Activated naive CD4-positive, alpha-beta T cell treated with anti-CD3 and anti-CD28 coated beads, Interleukin-2, amount 10 ng/mL, durations not matched to agents 7 days and 5 days (primary cell): ENCODE measurements around the gene CACNA2D2.
A peak's percentile ranks its signal among the peaks of the same experiment; 100 is the strongest.

Source experiments
- CTCF ChIA-PET: fragments of 350-600 bp; sonication (Branson Sonifier 250); formaldehyde crosslinking; loops from one replicate; lab custom pipeline; 2021; ENCODE audit warnings: antibody characterized with exemption; lab: Charles Lee
- DNase-seq: peaks from one replicate; pipeline ENCODE4 v3.0.0-alpha.2; 2020
- H3K27ac Mint-ChIP-seq: one replicate; pipeline ENCODE4 v1.8.0; 2021; ENCODE audit warnings: mild to moderate bottlenecking, moderate library complexity, mixed read lengths
- H3K27me3 Mint-ChIP-seq: one replicate; pipeline ENCODE4 v1.8.0; 2021; ENCODE audit warnings: mild to moderate bottlenecking, mixed read lengths
- H3K36me3 Mint-ChIP-seq: one replicate; pipeline ENCODE4 v1.8.0; 2021; ENCODE audit warnings: mixed read lengths
- H3K4me1 Mint-ChIP-seq: one replicate; pipeline ENCODE4 v1.8.0; 2021; ENCODE audit warnings: mixed read lengths
- H3K4me3 Mint-ChIP-seq: one replicate; pipeline ENCODE4 v1.8.0; 2021; ENCODE audit warnings: mild to moderate bottlenecking, moderate library complexity, mixed read lengths
- H3K9me3 Mint-ChIP-seq: one replicate; pipeline ENCODE4 v1.8.0; 2021; ENCODE audit warnings: mixed read lengths

The CACNA2D2 gene

DNA sequence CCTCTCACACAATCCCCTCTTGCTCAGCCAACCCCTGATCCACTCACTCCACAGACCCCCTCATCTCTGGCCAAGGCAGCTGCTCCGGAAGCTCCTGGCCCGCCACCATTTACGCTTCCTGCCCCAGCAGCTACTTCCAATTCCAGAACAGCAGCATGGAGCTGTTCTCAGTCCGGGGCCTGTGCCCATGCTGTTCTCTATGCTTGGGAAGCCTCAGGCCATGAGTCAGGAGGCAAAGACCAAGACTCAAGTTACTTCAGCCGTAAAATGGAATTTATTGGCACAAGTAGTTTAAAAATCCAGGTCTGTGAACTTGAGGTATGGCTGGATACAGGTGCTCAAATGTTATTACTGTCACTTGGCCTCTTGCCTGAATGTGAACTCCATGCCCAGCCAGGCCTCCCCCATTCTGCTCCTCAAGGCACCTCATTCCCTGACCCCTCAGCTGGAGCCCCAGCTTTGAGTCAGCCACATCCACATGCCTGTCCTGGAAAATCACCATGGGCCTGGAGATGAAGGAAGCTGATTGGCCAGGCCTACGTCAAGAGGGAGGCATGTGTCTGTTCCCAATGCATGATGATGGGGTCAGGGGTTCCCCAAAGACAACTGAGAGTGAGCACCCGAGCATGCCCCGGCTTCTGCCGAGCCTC is 31.4 kb upstream of the CACNA2D2 start:
- Mint-ChIP-seq H3K36me3 (no peaks in the 10 kb centered on the region), H3K27me3 (peaks cover 88% of the 10 kb centered on the region), H3K27ac (no peak overlapping the region), H3K4me1 (no peaks in the 10 kb centered on the region), H3K4me3 (no peak overlapping the region), H3K9me3 (no peaks in the 10 kb centered on the region)
- DNase-seq, result no peak
- CTCF ChIA-PET, result interaction anchor here (1.0 to 1.2 kb wide), 2 partner anchors 9 to 12 kb away, joined by 3 read pairs; no protein-coding TSS in a partner anchor

DNA sequence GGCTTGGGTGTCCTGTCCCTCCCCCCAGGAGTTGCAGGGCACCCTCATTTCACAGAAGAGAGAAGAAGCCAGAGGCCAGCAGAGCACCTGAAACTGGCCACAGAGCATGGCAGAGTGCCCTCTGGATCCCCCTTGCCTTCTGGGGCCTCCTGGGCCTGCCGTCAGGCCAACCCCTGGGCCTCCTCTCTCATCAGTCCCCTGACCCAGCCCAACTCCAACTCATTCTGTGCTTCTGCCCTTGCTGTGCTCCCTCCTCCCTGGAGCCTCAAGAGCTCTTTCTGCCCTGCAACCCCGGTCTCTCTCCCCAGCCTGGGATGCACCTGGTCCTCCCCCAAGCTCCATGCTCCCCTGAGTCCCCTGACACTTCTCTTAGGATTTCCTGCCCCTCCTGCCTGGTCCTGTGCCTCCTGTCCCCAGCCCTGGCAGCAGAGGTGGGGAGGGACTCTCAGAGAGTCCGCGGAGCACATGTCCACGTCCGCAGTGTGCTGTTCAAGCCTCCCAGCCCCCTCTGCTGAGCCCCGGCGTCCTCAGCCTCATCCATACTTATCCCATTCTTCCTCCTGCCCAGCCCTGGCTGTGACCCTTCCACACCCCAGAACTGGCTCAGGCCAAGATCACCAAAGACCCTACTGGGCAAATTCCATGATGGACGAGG is 30.5 kb upstream of the CACNA2D2 start:
- Mint-ChIP-seq H3K4me1 (no peaks in the 10 kb centered on the region), H3K4me3 (no peak overlapping the region), H3K9me3 (no peaks in the 10 kb centered on the region), H3K27ac (no peak overlapping the region), H3K36me3 (no peaks in the 10 kb centered on the region), H3K27me3 (peaks cover 87% of the 10 kb centered on the region)
- CTCF ChIA-PET, result interaction anchor here (1.0 to 1.2 kb wide), 2 partner anchors 9 to 12 kb away, joined by 3 read pairs; no protein-coding TSS in a partner anchor
- no peak for DNase-seq

DNA sequence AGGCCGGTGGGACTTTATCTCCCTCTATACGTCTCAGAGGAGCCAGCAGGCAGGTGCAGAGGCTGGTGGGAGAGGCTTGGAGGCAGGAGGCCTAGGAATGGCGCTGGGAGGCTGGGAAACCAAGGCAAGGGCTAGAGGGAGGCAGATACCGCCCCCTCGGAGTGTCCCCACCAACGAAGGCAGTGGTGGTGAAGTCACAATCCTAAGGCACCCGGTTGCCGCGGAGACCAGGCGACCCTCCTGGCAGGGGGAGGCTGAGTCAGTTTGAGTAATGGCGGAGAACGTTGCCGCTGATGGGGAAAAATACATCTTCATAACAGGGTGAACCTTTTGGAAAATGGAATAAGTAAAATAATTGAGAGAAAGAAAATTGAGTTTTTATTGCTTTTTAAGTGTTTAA is 29.9 kb upstream of the CACNA2D2 start:
- Mint-ChIP-seq H3K36me3 (no peaks in the 10 kb centered on the region), H3K4me1 (no peaks in the 10 kb centered on the region), H3K9me3 (no peaks in the 10 kb centered on the region), H3K27me3 (peaks cover 86% of the 10 kb centered on the region), H3K4me3 (no peak overlapping the region), H3K27ac (no peak overlapping the region)
- DNase-seq, result no peak
- CTCF ChIA-PET, result no interaction called here

- Mint-ChIP-seq H3K27me3 (peaks cover 75% of the 10 kb centered on the region), H3K4me1 (no peaks in the 10 kb centered on the region), H3K36me3 (no peaks in the 10 kb centered on the region), H3K4me3 (no peak overlapping the region), H3K27ac (no peak overlapping the region), H3K9me3 (no peaks in the 10 kb centered on the region)
- CTCF ChIA-PET, result interaction anchor here (0.6 to 0.9 kb wide), 2 partner anchors 11 to 167 kb away, joined by 3 read pairs; no protein-coding TSS in a partner anchor
- no peak for DNase-seq
Observed at GRCh38 chr3:50532062-50532705, 28.8 kb upstream of the CACNA2D2 start.

GRCh38 chr3:50531201-50531600 is 27.8 kb upstream of the CACNA2D2 start:
- Mint-ChIP-seq H3K27me3 (peaks cover 68% of the 10 kb centered on the region), H3K36me3 (no peaks in the 10 kb centered on the region), H3K4me1 (no peaks in the 10 kb centered on the region), H3K9me3 (no peaks in the 10 kb centered on the region), H3K4me3 (no peak overlapping the region), H3K27ac (no peak overlapping the region)
- no peak for DNase-seq
- CTCF ChIA-PET, result interaction anchor here (0.9 kb wide), 1 partner anchor 12 kb away, joined by 3 read pairs; no protein-coding TSS in a partner anchor

DNA sequence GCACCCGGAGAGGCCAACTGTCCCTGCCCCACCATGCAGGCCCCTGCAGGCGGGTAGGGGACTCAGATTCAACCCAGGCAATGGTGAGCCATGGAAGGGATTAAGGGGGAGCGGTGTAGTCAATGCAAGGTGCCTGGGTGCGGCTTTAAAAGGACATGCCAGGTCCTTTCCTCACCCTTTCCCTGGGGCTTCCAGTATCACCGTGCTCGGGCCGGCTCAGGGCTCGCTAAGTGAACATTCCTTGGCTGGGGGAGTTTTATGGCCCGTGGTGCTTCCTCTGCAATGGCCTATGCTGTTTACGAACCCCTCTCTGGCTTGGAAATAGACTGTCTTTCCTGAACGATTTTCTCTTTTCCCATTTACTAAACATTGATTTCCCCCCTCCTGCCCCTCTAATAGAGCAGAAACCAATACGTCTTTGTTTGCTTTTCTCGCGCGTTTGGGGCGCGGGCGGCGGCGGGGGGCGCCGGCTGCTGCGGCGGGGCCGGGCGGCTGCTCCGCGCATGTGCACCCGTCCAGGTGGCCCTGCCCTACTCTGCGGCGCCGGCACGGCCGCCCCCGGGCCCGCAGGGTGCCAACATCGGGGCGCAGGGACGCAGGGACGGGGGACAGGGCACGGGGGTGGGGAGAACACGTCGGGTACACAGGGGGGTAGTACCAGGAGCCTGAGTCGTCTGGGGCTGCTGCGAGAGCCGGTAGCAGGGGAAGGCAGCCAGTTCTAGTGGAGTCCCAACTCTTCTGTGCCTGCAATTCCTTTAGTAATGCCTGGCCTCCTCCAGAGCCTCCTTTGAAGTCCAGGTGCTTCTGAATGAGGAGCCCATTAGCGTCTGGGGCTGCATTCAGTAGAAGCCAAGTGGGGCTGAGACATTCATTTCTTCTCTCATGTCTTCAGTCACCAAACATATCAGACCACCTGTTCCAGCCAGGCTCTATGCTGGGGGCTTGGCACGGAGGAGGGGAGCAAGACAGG is 26.9 kb upstream of the CACNA2D2 start:
- no peaks in the 10 kb centered on the region for H3K36me3 Mint-ChIP-seq
- peaks cover 2% of the 10 kb centered on the region for H3K4me1 Mint-ChIP-seq
- no peak for DNase-seq
- peaks cover 60% of the 10 kb centered on the region for H3K27me3 Mint-ChIP-seq
- H3K9me3 Mint-ChIP-seq, result no peaks in the 10 kb centered on the region
- no peak overlapping the region for H3K27ac Mint-ChIP-seq
- H3K4me3 Mint-ChIP-seq, result no peak overlapping the region
- CTCF ChIA-PET, result no interaction called here

DNA sequence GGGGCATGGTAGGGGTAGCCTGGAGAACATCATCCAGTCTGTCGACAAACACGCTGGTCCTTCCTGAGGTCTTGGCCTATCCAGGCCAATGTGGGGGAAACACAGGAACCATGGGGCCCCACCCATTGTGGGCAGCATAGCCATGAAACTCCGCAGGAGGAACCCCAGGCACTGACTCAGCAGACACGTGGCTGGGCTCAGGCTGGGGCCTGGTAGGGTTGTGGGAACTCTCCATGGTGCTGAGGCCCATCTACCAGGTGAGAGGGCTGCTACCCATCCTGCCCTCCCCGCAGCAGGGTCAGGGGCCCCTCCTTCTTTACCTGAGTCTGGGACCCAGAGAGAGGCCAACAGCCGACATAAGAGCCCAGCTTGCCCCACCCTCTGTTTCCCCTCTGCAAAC is 22.6 kb upstream of the CACNA2D2 start:
- H3K27ac Mint-ChIP-seq, result no peak overlapping the region
- H3K9me3 Mint-ChIP-seq, result no peaks in the 10 kb centered on the region
- H3K36me3 Mint-ChIP-seq, result no peaks in the 10 kb centered on the region
- CTCF ChIA-PET, result no interaction called here
- peak; percentile 84 for DNase-seq
- H3K4me1 Mint-ChIP-seq, result peaks cover 2% of the 10 kb centered on the region
- H3K4me3 Mint-ChIP-seq, result no peak overlapping the region
- peaks cover 57% of the 10 kb centered on the region for H3K27me3 Mint-ChIP-seq

GRCh38 chr3:50525191-50525910 is 21.9 kb upstream of the CACNA2D2 start:
- CTCF ChIA-PET, result interaction anchor here (3.9 kb wide), 1 partner anchor 18 kb away, joined by 21 read pairs; no protein-coding TSS in a partner anchor
- no peak overlapping the region for H3K27ac Mint-ChIP-seq
- no peak for DNase-seq
- peaks cover 56% of the 10 kb centered on the region for H3K27me3 Mint-ChIP-seq
- peaks cover 2% of the 10 kb centered on the region for H3K4me1 Mint-ChIP-seq
- H3K36me3 Mint-ChIP-seq, result no peaks in the 10 kb centered on the region
- no peak overlapping the region for H3K4me3 Mint-ChIP-seq
- no peaks in the 10 kb centered on the region for H3K9me3 Mint-ChIP-seq

- Mint-ChIP-seq H3K27ac (no peak overlapping the region), H3K27me3 (peaks cover 50% of the 10 kb centered on the region), H3K4me3 (no peak overlapping the region), H3K4me1 (peaks cover 4% of the 10 kb centered on the region), H3K9me3 (no peaks in the 10 kb centered on the region), H3K36me3 (no peaks in the 10 kb centered on the region)
- DNase-seq, result no peak
- CTCF ChIA-PET, result interaction anchor here (3.9 kb wide), 1 partner anchor 18 kb away, joined by 21 read pairs; no protein-coding TSS in a partner anchor
Observed at GRCh38 chr3:50524746-50525145, 21.3 kb upstream of the CACNA2D2 start.

GRCh38 chr3:50523279-50523811 is 19.9 kb upstream of the CACNA2D2 start:
- H3K36me3 Mint-ChIP-seq, result no peaks in the 10 kb centered on the region
- CTCF ChIA-PET, result interaction anchor here (3.9 kb wide), 1 partner anchor 20 kb away, joined by 21 read pairs; no protein-coding TSS in a partner anchor
- no peaks in the 10 kb centered on the region for H3K9me3 Mint-ChIP-seq
- peaks cover 9% of the 10 kb centered on the region for H3K4me1 Mint-ChIP-seq
- H3K27me3 Mint-ChIP-seq, result peaks cover 52% of the 10 kb centered on the region
- DNase-seq, result no peak
- no peak overlapping the region for H3K4me3 Mint-ChIP-seq
- no peak overlapping the region for H3K27ac Mint-ChIP-seq

DNA sequence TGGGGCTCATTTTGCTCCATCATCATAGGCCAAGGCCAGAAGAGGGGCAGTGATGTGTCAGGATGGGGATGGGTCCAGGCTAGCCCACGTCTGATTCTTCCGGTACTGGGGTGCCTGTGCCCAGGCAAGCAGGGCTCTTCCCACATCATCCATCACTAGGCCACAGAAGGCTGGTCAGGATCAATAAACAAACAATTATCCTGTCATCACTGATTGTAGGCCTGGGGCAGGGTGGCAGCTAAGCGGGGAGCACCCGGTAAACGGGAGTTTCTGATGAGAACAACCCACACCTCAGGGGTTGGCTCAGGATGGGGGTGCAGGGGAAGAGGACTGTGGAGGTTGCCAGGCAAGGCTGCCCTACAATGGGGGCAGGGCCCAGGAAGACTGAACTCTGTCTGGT is 18.1 kb upstream of the CACNA2D2 start:
- H3K27me3 Mint-ChIP-seq, result peaks cover 65% of the 10 kb centered on the region
- H3K36me3 Mint-ChIP-seq, result no peaks in the 10 kb centered on the region
- no peak overlapping the region for H3K4me3 Mint-ChIP-seq
- H3K9me3 Mint-ChIP-seq, result no peaks in the 10 kb centered on the region
- H3K27ac Mint-ChIP-seq, result no peak overlapping the region
- CTCF ChIA-PET, result interaction anchor here (1.6 to 3.9 kb wide), 3 partner anchors 12 to 92 kb away, joined by 3 to 21 read pairs (median 7); no protein-coding TSS in a partner anchor
- H3K4me1 Mint-ChIP-seq, result peaks cover 9% of the 10 kb centered on the region
- DNase-seq, result no peak

DNA sequence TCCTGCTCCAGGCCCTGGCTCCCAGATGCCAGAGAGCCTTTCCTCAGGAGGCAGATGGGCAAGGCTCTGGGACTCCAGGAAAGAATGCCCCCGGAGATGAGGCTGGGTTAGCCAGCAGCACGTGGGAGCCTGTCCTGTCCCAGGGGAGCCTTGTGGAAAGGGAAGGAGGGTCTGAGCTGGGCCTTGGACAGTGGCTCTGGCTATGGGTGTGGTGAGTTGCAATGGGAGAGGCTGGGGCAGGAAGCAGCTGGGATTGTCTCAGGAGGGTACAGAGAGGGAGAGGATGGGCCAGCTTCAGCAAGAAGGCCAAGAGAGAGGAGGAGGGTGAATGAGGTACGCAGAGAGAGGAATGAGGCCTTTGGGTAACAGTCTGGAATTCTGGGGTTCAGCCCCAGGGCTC is 17.4 kb upstream of the CACNA2D2 start:
- peaks cover 67% of the 10 kb centered on the region for H3K27me3 Mint-ChIP-seq
- peaks cover 8% of the 10 kb centered on the region for H3K4me1 Mint-ChIP-seq
- no peak overlapping the region for H3K4me3 Mint-ChIP-seq
- H3K9me3 Mint-ChIP-seq, result no peaks in the 10 kb centered on the region
- no peaks in the 10 kb centered on the region for H3K36me3 Mint-ChIP-seq
- CTCF ChIA-PET, result interaction anchor here (1.6 to 2.3 kb wide), 2 partner anchors 11 to 93 kb away, joined by 3 to 7 read pairs; no protein-coding TSS in a partner anchor
- DNase-seq, result no peak
- no peak overlapping the region for H3K27ac Mint-ChIP-seq
